Astrocyte (in vitro differentiated cells and primary cell): ENCODE data around the gene SNAPIN. TPM values are rescaled to one million over a fixed set of nuclear protein-coding genes. Genes with fewer than 3 reads are reported as not detected.

Experiments used
- DNase-seq: peaks from one replicate; pipeline ENCODE4 v3.0.0-alpha.2; 2010; ENCODE audit warnings: low read depth
- FAIRE-seq: peaks from 2 replicates; lab custom pipeline; 2011; peaks lifted over from hg19 to GRCh38; lab: Jason Lieb, UNC
- H2AFZ ChIP-seq: 2 replicates; pipeline ENCODE4 v1.6.0; 2012; ENCODE audit warnings: low read depth, low read length, inconsistent platforms
- H3K27ac ChIP-seq: 2 replicates; pipeline ENCODE4 v1.5.1; 2011; ENCODE audit warnings: low read depth, low read length, inconsistent platforms
- H3K27me3 ChIP-seq: 2 replicates; pipeline ENCODE4 v1.6.0; 2011; ENCODE audit warnings: low read length, inconsistent platforms; ENCODE audit not compliant: insufficient read depth
- H3K36me3 ChIP-seq: 2 replicates; pipeline ENCODE4 v1.5.1; 2011; ENCODE audit warnings: low read length, inconsistent platforms; ENCODE audit not compliant: insufficient read depth
- H3K4me1 ChIP-seq: 2 replicates; pipeline ENCODE4 v1.5.1; 2011; ENCODE audit warnings: low read length, inconsistent platforms; ENCODE audit not compliant: insufficient read depth
- H3K4me2 ChIP-seq: 2 replicates; pipeline ENCODE4 v1.6.0; 2012; ENCODE audit warnings: low read length, inconsistent platforms
- H3K4me3 ChIP-seq: 2 replicates; pipeline ENCODE4 v1.5.1; 2011; ENCODE audit warnings: low read depth, mild to moderate bottlenecking, low read length, inconsistent platforms; ENCODE audit not compliant: insufficient read depth
- H3K79me2 ChIP-seq: 2 replicates; pipeline ENCODE4 v1.6.0; 2012; ENCODE audit warnings: mild to moderate bottlenecking, low read length, inconsistent platforms; ENCODE audit not compliant: insufficient read depth
- H3K9ac ChIP-seq: 2 replicates; pipeline ENCODE4 v1.6.0; 2012; ENCODE audit warnings: mild to moderate bottlenecking, low read length, inconsistent platforms
- H3K9me3 ChIP-seq: 2 replicates; pipeline ENCODE4 v1.5.1; 2012; ENCODE audit warnings: low read depth, mild to moderate bottlenecking, low read length, inconsistent platforms; ENCODE audit not compliant: insufficient read depth
- H4K20me1 ChIP-seq: 2 replicates; pipeline ENCODE4 v1.6.0; 2012; ENCODE audit warnings: low read length, inconsistent platforms; ENCODE audit not compliant: insufficient read depth
- H3K27ac Mint-ChIP-seq: one replicate; pipeline ENCODE4 v1.8.0; 2021; ENCODE audit warnings: mild to moderate bottlenecking, mixed read lengths; ENCODE audit not compliant: unreplicated experiment
- H3K27me3 Mint-ChIP-seq: one replicate; pipeline ENCODE4 v1.8.0; 2021; ENCODE audit warnings: low read depth, mixed read lengths; ENCODE audit not compliant: unreplicated experiment
- H3K36me3 Mint-ChIP-seq: one replicate; pipeline ENCODE4 v1.8.0; 2021; ENCODE audit warnings: low read depth, mixed read lengths; ENCODE audit not compliant: unreplicated experiment
- H3K4me1 Mint-ChIP-seq: one replicate; pipeline ENCODE4 v1.8.0; 2021; ENCODE audit warnings: low read depth, mixed read lengths; ENCODE audit not compliant: unreplicated experiment
- H3K4me3 Mint-ChIP-seq: one replicate; pipeline ENCODE4 v1.8.0; 2021; ENCODE audit warnings: mild to moderate bottlenecking, moderate library complexity, mixed read lengths; ENCODE audit not compliant: unreplicated experiment
- H3K9me3 Mint-ChIP-seq: one replicate; pipeline ENCODE4 v1.8.0; 2021; ENCODE audit warnings: mild to moderate bottlenecking, mixed read lengths; ENCODE audit not compliant: unreplicated experiment
- CTCF ChIP-seq: IDR thresholded peaks from 2 replicates; pipeline ENCODE4 v1.5.1; 2011; ENCODE audit warnings: low read depth, mild to moderate bottlenecking, inconsistent platforms, low read length, moderate library complexity; ENCODE audit not compliant: insufficient read depth
- EZH2 ChIP-seq: IDR thresholded peaks from 2 replicates; pipeline ENCODE4 v1.6.1; 2012; ENCODE audit warnings: mild to moderate bottlenecking, low read length, inconsistent platforms; ENCODE audit not compliant: insufficient read depth
- total RNA-seq: library from RNA; stranded (reverse); gene quantifications from 2 replicates; pipeline ENCODE4 v1.2.1, GENCODE V29; 2021

Gene SNAPIN
- total RNA-seq, 1 donor from 2014 or later = 31.3 TPM

- Histone ChIP-seq H3K36me3 (no peaks in the 10 kb centered on the region), H3K79me2 (no peaks in the 10 kb centered on the region), H3K9me3 (no peaks in the 10 kb centered on the region), H3K4me2 (peak overlapping the region; percentile 84), H4K20me1 (no peaks in the 10 kb centered on the region), H3K4me3 (peak overlapping the region; percentile 44), H3K27ac (no peak overlapping the region), H3K4me1 (peaks cover 16% of the 10 kb centered on the region), H2AFZ (peak overlapping the region; percentile 75), H3K27me3 (peaks cover 40% of the 10 kb centered on the region), H3K9ac (no peak overlapping the region)
- Mint-ChIP-seq H3K9me3 (no peaks in the 10 kb centered on the region), H3K27ac (no peak overlapping the region), H3K27me3 (peaks cover 46% of the 10 kb centered on the region), H3K36me3 (no peaks in the 10 kb centered on the region), H3K4me1 (peaks cover 7% of the 10 kb centered on the region), H3K4me3 (peak overlapping the region; percentile 78)
- DNase-seq (no peak), FAIRE-seq (no peak)
- no peak for TF ChIP-seq EZH2
- TF ChIP-seq CTCF = peak; percentile 73
Measured at GRCh38 chr1:153677718-153678518, 19.4 kb downstream of the SNAPIN start.

GRCh38 chr1:153678519-153679336 lies 20.2 kb downstream of the SNAPIN start, which contains the start of gene NPR1:
TSS of gene NPR1 (plus strand) at chr1:153678688. CDS start at chr1:153679109, 421 bp downstream.
- DNase-seq (no peak), FAIRE-seq (no peak)
- H3K27ac ChIP-seq = no peak within 1 kb of the TSS
- H3K36me3 ChIP-seq = no peaks in the 10 kb centered on the region
- peak within 1 kb of the TSS; percentile 84 for H3K4me2 ChIP-seq
- peaks cover 16% of the 10 kb centered on the region for H3K4me1 ChIP-seq
- H3K27me3 Mint-ChIP-seq = peaks cover 49% of the 10 kb centered on the region
- no peak for TF ChIP-seq CTCF
- peak; percentile 97 for TF ChIP-seq EZH2
- no peaks in the 10 kb centered on the region for H3K9me3 ChIP-seq
- H3K27ac Mint-ChIP-seq = no peak within 1 kb of the TSS
- no peaks in the 10 kb centered on the region for H3K79me2 ChIP-seq
- no peaks in the 10 kb centered on the region for H4K20me1 ChIP-seq
- H3K4me1 Mint-ChIP-seq = peaks cover 7% of the 10 kb centered on the region
- H3K9ac ChIP-seq = no peak within 1 kb of the TSS
- peak within 1 kb of the TSS; percentile 78 for H3K4me3 Mint-ChIP-seq
- H3K36me3 Mint-ChIP-seq = no peaks in the 10 kb centered on the region
- peaks cover 42% of the 10 kb centered on the region for H3K27me3 ChIP-seq
- no peaks in the 10 kb centered on the region for H3K9me3 Mint-ChIP-seq
- peak within 1 kb of the TSS; percentile 75 for H2AFZ ChIP-seq
- peak within 1 kb of the TSS; percentile 44 for H3K4me3 ChIP-seq
